SK-MEL-5 (cell line): Measurements from ENCODE around the gene PKD1L1. TPM values are rescaled to one million over a fixed set of nuclear protein-coding genes. Genes with fewer than 3 reads are reported as not detected.

Experiments used
- DNase-seq: peaks from one replicate; pipeline ENCODE4 v3.0.0-alpha.2; 2016; ENCODE audit warnings: low read depth, low spot score
- in situ Hi-C: cut with HindIII; loops from 2 replicates; pipeline ENCODE4 v1.10.0; 2016; ENCODE audit warnings: low sequenced_read_pairs, high pct_unique_total_duplicates, low pct_unique_long_range_greater_than_20kb
- total RNA-seq: library from RNA; depleted of rRNA; stranded (reverse); fragments of >200 nt; shearing (Covaris generic); gene quantifications from 2 replicates; pipeline ENCODE4 v1.2.3, GENCODE V29; 2014

The PKD1L1 gene
- total RNA-seq, 1 experiment from 2014 or later, result 0.58 TPM

- in situ Hi-C loops, result no loop called here
- no peak for DNase-seq
These were observed 54.4 kb downstream of the PKD1L1 start for GRCh38 chr7:47893721-47894365.

GRCh38 chr7:47893238-47893637 lies 55.0 kb downstream of the PKD1L1 start:
- peak; percentile 64 for DNase-seq

GRCh38 chr7:47890606-47891005 lies 57.7 kb downstream of the PKD1L1 start:
- no peak for DNase-seq
- in situ Hi-C loops, result no loop called here

More at GRCh38 chr7:47893238-47893637, 55.0 kb downstream of the PKD1L1 start:
- in situ Hi-C loops, result no loop called here

DNA sequence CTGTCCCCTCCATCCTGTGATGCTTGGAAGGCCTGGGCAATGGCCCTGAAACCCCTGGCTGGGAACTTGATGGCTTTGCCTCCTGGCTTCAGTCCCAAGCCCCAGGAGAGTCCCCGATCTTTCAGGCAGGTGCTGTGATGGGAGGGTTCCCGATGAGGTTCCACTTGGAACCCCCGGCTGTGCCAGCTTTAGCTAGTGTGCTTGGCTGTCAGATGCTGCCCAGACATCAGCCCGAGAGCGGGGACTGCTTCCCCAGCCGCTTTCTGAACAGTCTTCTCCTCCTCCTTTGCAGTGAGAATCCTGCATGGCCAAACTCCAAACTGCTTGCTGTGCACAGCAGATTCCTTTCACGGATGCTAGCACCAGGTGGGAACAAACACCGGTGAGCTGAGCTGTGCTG lies 58.1 kb downstream of the PKD1L1 start:
- in situ Hi-C loops, result no loop called here
- DNase-seq, result no peak

- in situ Hi-C loops, result no loop called here
- DNase-seq, result no peak
These were observed 58.5 kb downstream of the PKD1L1 start for GRCh38 chr7:47889723-47890122.

- in situ Hi-C loops, result no loop called here
- no peak for DNase-seq
These were observed 59.6 kb downstream of the PKD1L1 start for GRCh38 chr7:47888371-47889265.

- peak; percentile 65 for DNase-seq
- in situ Hi-C loops, result no loop called here
These were observed 61.1 kb downstream of the PKD1L1 start for GRCh38 chr7:47887016-47887640.

DNA sequence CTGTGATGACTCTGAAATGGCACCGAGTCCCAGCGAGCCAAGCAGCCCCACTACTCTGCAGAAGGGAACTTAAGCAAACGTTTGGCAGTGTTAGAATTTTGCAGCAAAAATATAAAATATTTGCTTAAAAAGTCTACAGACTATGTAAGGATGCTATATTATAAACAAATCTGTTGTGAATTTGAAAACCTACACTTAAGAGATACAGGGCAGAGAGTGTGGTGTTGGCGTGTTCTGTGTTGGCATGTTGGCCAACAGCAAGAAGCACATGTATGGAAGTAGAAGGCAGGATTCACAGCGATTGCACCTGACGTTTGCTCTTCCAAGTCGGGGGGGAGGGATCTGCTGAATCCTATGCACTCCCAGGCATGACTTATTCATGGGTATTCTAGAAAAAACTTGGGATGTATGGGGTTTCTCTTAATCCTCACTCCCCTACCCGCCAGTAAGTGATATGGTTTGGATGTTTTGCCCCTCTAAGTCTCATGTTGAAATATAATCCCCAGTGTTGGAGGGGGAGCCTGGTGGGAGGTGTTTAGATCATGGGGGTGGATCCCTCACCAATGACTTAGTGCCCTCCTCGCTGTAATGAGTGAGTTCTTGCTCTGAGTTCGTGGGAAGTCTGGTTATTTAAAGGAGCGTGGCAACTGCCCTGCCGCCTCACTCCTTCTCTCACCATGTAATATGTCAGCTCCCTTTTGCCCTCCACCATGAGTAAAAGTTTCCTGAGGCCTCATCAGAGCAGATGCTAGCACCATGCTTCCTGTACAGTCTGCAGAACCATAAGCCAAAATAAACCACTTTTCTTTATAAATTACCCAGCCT lies 62.1 kb downstream of the PKD1L1 start:
- no peak for DNase-seq
- in situ Hi-C loops, result no loop called here

DNA sequence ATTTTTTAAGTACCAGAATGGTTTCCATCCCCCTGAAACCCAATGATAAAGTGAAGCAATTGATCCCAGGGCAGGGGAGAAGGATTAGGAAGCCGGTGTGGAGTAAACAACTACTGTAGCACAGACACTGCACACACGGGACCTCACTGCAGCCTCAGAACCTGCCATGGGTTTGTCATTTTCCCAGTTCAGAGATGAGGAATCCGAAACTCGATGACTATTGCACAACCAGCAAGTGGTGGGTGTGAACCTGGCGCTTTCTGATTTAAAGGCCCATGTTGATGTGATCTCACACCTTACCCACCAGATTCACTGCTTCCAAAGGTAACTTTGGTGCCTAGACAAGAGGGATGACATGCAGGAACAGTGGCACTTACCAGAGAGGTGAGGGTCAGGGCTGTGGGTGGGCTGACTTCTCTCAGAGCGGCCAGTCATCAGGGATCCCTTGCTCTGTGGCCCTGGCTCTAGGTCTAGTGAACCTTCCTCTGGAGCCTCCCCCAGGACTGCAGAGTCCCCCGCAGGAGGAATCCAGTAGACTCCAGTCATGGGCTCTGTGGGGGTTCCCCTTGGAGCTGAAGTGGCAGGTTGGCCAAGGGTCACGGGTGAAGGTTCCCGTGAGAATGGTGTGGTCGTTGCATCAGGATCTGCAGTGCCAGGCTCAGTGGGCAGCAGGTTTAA lies 62.8 kb downstream of the PKD1L1 start:
- no peak for DNase-seq
- in situ Hi-C loops, result no loop called here

DNA sequence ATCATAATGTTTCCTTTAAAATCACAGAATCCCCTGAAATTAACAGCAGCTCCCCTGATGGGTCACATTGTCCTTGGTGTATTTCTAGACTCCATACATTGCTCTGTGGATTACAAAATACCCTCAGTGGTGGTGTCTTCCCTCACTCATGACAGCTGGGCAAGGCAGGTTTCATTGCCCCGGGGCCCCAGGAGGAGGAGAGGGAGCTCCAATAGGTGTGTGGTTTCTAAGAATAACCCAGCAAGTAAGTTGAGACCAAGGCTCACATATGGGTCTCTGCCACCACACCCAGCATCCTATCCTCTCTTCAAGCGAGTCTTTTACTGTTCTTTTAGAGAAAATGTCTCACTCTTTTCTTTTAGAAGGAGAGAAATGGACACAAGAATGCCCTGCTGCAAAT lies 63.6 kb downstream of the PKD1L1 start:
- in situ Hi-C loops, result no loop called here
- no peak for DNase-seq

GRCh38 chr7:47882635-47883034 lies 65.6 kb downstream of the PKD1L1 start:
- peak; percentile 49 for DNase-seq
- in situ Hi-C loops, result no loop called here

DNA sequence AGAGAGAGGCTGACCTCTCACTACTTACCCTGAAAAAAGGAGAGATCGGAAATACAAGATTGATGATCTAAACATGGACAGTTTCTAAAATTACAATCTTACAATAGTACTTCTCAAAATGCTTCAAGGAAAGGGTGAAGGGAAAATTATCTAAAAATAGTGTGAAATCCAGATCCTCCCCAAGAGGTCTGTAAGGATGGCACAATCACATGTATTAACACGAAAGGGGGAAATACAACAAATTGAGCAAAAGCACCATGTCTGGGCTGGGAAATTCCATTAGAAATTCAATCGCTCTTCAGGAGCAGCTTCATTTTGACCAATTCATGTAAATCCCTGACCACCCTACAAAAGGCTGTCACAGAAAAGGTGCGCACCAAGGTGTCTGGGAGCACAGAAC lies 67.0 kb downstream of the PKD1L1 start:
- in situ Hi-C loops, result no loop called here
- no peak for DNase-seq

DNA sequence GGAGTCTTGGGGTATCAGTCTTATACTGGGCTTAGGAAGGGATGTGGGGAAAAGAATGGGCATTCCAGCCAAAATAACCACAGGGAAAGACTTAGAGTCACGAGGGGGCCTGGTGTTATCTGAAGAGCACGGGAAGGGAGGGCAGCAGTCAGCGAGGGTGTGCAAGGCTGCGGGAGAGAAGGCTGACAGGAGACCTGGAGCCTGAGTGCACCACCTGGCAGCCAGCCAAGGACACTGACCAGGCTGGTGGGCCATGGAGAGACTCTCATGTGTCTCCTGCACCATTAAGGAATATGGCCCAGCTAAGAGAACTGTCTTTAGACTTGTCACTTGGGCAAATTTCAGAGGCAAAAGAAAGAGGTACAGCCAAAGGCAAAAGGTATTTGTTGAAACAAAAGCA lies 69.6 kb downstream of the PKD1L1 start:
- DNase-seq, result no peak
- in situ Hi-C loops, result no loop called here

- no peak for DNase-seq
- in situ Hi-C loops, result no loop called here
These were observed 70.9 kb downstream of the PKD1L1 start for GRCh38 chr7:47877336-47877735.

DNA sequence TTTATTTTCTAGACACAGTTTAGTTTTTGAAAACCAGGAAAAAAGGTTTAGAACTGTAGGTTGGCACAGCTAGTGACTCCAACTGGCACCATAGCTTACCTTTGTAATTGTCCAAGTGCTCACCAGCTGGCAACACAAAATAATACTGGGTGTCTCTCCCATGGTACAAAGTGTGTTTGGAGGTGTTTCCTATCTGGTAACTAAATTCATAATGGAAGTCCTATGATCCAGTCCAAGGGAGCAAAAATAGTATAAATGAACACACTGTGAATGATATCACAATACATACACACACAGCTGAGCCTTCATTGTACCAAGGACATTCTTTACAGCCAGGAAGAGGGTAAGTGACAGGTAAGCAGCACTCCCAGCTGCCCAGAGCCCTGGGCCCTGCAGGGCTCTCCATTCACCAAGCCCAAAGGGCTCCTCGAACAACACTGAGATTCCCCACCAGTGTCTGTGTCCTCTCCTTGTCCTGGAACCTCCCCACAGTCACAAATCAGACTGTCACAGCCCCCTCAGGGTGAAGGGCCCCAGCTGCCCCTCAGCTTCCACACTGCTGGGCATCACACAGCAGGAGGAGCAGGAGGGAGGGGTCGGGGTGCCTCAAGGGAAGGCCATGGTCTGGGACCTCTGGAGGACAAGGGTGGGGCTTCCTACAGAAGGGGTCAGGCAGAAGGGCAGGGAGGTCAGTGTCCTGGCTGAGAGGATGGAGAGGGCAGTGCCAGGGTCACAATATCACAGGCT lies 72.1 kb downstream of the PKD1L1 start:
- no peak for DNase-seq
- in situ Hi-C loops, result no loop called here

GRCh38 chr7:47875406-47875805 lies 72.9 kb downstream of the PKD1L1 start:
- DNase-seq, result no peak
- in situ Hi-C loops, result no loop called here

- DNase-seq, result no peak
- in situ Hi-C loops, result no loop called here
These were observed 74.5 kb downstream of the PKD1L1 start for GRCh38 chr7:47873762-47874161.
